Thyroid gland (tissue), 4 donors: Measurements from ENCODE around the gene CTNNA3.

Source experiments
- POLR2A ChIP-seq, 2 donors: fragments of 450-650 bp; IDR thresholded peaks; one replicate each; pipeline ENCODE4 v1.6.1; 2017; ENCODE audit warnings: antibody characterized with exemption in 2 of 2, mild to moderate bottlenecking in 2 of 2, moderate library complexity in 1 of 2
- TF ChIP-seq, protein P1 (sequence below), 6 experiments: fragments of 200-600 bp in 3 of 6; fragments of 450-650 bp in 3 of 6; sonication (generic) in 3 of 6; IDR thresholded peaks; one replicate each; pipeline ENCODE4 v1.5.1; 2016 to 2019; ENCODE audit warnings: antibody characterized with exemption in 6 of 6, mild to moderate bottlenecking in 2 of 6, inconsistent platforms in 1 of 6, moderate library complexity in 1 of 6

DNA sequence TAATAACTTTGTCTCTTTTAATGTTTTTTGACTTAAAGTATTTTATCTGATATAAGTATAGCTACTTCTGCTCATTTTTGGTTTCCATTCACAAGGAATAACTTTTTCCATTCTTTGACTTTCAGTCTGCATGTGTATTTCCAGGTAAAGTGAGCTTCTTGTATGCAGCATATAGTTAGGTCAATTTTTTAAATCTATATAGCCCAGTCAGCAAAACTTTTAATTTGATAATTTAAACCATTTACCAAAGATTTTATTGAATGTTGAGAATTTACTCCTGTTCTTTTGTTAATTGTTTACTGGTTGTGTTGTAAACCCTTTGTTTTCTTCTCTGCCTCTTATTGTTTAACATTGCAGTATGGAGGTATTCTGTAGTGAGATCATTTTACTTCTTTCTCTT, 1467.1 kb downstream of the CTNNA3 start:
- TF ChIP-seq, protein P1, sequence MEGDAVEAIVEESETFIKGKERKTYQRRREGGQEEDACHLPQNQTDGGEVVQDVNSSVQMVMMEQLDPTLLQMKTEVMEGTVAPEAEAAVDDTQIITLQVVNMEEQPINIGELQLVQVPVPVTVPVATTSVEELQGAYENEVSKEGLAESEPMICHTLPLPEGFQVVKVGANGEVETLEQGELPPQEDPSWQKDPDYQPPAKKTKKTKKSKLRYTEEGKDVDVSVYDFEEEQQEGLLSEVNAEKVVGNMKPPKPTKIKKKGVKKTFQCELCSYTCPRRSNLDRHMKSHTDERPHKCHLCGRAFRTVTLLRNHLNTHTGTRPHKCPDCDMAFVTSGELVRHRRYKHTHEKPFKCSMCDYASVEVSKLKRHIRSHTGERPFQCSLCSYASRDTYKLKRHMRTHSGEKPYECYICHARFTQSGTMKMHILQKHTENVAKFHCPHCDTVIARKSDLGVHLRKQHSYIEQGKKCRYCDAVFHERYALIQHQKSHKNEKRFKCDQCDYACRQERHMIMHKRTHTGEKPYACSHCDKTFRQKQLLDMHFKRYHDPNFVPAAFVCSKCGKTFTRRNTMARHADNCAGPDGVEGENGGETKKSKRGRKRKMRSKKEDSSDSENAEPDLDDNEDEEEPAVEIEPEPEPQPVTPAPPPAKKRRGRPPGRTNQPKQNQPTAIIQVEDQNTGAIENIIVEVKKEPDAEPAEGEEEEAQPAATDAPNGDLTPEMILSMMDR (IDR thresholded peaks at IDR 0.05) = no peak
- no peak for TF ChIP-seq POLR2A (IDR thresholded peaks at IDR 0.05)
